Tibial nerve (tissue), 3 donors: ENCODE measurements around the gene PIP4K2C.

Source experiments
- POLR2A ChIP-seq, 2 donors: fragments of 450-650 bp; IDR thresholded peaks; one replicate each; pipeline ENCODE4 v1.6.1; 2017; ENCODE audit warnings: antibody characterized with exemption in 2 of 2, mild to moderate bottlenecking in 2 of 2, moderate library complexity in 2 of 2
- TF ChIP-seq, protein P1 (sequence below), 5 experiments: fragments of 200-600 bp in 3 of 5; fragments of 450-650 bp in 2 of 5; sonication (generic) in 3 of 5; IDR thresholded peaks; one replicate each; pipeline ENCODE4 v1.5.1; 2016 to 2019; ENCODE audit warnings: antibody characterized with exemption in 5 of 5, mild to moderate bottlenecking in 3 of 5, moderate library complexity in 2 of 5

DNA sequence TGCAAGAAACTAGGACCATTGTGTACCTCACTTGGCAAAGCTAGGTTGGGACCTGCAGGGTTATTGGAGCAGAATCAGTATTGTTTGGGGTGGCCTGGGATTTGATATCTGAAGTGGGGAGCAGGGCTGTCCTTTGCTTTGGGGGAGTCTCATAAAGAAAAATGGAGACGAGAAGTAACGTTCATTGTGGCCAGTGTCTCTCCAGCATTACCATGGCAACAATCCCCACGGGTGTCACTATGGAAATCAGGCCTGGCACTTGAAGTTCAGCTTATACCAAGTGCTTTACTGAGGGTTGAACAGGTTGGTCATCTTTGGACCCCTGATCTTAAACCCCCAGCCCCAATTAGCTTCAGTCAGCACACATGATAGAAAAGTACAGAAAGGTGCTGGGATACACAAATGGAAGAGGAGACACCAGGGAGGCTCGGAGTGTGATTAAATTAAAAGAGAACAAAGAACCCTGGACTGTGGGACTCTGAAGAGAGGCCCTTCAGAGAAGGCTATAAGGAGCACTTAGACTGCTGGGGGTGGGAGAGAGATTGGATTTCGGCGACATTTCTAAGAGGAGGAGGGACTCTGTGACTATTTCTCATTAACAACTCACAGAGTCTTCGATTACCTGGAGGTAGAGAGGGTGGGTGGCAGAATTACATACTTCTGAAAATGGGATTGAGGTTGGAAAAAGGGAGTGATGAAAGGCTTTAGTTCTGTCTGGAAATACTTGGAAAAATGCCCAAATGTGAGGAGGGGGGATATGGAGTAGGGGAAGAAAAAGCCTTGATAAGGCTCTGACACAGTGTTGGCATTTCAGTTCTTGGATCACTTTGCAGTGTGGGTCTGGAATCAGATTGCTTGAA lies 37.4 kb upstream of the PIP4K2C start:
- no peak for TF ChIP-seq POLR2A (IDR thresholded peaks at IDR 0.05)
- TF ChIP-seq, protein P1, sequence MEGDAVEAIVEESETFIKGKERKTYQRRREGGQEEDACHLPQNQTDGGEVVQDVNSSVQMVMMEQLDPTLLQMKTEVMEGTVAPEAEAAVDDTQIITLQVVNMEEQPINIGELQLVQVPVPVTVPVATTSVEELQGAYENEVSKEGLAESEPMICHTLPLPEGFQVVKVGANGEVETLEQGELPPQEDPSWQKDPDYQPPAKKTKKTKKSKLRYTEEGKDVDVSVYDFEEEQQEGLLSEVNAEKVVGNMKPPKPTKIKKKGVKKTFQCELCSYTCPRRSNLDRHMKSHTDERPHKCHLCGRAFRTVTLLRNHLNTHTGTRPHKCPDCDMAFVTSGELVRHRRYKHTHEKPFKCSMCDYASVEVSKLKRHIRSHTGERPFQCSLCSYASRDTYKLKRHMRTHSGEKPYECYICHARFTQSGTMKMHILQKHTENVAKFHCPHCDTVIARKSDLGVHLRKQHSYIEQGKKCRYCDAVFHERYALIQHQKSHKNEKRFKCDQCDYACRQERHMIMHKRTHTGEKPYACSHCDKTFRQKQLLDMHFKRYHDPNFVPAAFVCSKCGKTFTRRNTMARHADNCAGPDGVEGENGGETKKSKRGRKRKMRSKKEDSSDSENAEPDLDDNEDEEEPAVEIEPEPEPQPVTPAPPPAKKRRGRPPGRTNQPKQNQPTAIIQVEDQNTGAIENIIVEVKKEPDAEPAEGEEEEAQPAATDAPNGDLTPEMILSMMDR (IDR thresholded peaks at IDR 0.05): no peak
